Pons (tissue), 1 donor: ENCODE results near the gene ANKS1A.
"Not testable (repeated sequence)": the region's sequence is repeated elsewhere in the genome, so short reads cannot be mapped to it uniquely, and the experiment has no call there.

Experiments
- DNase-seq: peaks from one replicate; pipeline ENCODE4 v3.0.0-alpha.2; 2016; ENCODE audit warnings: low spot score

Gene ANKS1A

GRCh38 chr6:34961082-34961481, 72.0 kb downstream of the ANKS1A start:
- peak; percentile 32 for DNase-seq

- DNase-seq: peak; percentile 25
These were observed 72.5 kb downstream of the ANKS1A start for GRCh38 chr6:34961574-34961973.

- DNase-seq: no peak
These were observed 75.5 kb downstream of the ANKS1A start for GRCh38 chr6:34964564-34964963.

- DNase-seq: no peak
These were observed 78.4 kb downstream of the ANKS1A start for GRCh38 chr6:34967461-34967860.

GRCh38 chr6:34969662-34970265, 80.7 kb downstream of the ANKS1A start:
- no peak for DNase-seq

GRCh38 chr6:34970488-34970887, 81.4 kb downstream of the ANKS1A start:
- no peak for DNase-seq

DNA sequence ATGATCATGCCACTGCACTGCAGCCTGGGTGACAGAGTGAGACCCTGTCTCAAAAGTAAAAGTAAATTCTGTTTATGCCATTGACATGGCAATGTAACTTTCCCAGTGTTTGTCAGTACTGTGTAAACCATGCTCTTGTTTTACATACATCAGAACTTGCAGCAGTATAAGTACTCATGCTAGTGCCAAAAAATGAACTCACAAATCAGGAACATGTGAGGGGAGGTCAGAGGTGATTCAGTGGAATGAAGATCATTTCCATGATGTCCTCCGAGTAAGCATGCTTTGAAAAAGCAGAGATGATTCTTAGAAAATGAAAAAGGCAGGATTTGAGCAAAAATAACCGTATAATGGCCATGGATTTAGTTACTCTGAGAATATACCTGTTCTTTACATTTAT, 81.9 kb downstream of the ANKS1A start:
- no peak for DNase-seq

- no peak for DNase-seq
These were observed 84.6 kb downstream of the ANKS1A start for GRCh38 chr6:34973547-34974248.

GRCh38 chr6:34974249-34974642, 85.2 kb downstream of the ANKS1A start:
- DNase-seq: no peak

DNA sequence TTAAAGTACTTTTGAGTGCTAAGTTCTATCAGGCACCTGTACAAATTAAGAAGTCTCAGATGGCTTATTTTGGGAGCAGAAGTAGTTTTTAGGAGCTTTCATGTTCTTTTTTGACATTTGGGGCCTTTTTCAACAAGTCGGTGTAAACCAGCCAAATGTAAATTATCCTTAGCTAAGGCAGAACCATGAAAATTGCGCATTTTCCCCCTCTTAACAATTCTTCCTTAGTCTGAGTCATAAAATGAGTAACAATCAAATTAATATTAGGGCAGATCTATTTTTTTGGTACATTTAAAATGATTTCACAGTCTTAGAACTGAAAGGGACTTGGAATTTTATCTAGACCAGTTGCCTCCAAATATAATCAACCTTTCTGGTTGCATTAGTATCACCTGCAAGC, 87.2 kb downstream of the ANKS1A start:
- no peak for DNase-seq

GRCh38 chr6:34979218-34979617, 90.2 kb downstream of the ANKS1A start:
- DNase-seq: no peak

DNA sequence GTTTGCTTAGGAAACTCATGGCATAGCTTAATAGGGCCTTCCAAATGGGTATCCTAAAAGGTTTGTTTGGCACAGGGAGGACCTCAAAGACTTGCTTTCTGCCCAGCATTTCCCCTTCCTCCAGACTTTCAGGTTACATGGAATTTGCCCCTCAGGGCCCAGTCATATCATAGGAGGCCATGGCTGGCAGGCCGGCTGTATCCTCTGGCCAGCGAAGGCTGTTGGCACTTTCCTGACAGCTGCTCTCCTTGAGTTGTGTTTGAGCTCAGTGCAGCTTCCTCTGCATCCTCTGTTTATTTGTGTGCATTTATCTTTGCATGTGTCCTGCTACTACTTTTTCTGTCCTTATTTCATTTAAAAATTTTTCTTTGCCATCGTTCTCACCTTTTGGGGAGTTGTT, 90.9 kb downstream of the ANKS1A start:
- no peak for DNase-seq

DNA sequence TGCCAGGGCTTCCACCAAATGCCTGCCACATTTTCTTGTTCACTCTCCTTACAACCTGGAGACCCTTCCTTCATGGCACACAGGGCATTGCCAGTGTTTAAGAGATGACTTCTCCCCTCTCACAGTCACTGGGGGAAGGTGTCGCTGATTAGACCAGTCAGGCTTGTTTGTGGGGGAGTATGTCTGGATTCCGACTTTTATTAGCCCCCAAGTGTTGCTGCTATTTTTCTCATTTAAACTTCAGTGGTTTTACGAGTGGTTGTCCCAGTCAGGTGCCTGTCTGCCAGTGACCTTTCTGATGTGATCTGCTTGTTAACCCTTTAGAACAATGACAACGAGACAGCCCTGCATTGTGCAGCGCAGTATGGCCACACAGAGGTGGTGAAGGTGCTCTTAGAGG, 92.3 kb downstream of the ANKS1A start:
- DNase-seq: no peak

- DNase-seq: no peak
These were observed 92.9 kb downstream of the ANKS1A start for GRCh38 chr6:34981951-34982350.

- peak; percentile 88 for DNase-seq
These were observed 93.4 kb downstream of the ANKS1A start for GRCh38 chr6:34982424-34982852.

- DNase-seq: no peak
These were observed 95.4 kb downstream of the ANKS1A start for GRCh38 chr6:34984416-34984815.

GRCh38 chr6:34985236-34985635, 96.2 kb downstream of the ANKS1A start:
- DNase-seq: no peak

GRCh38 chr6:34986845-34987246, 97.8 kb downstream of the ANKS1A start:
- peak; percentile 93 for DNase-seq

- no peak for DNase-seq
These were observed 98.5 kb downstream of the ANKS1A start for GRCh38 chr6:34987506-34987905.

GRCh38 chr6:34990971-34991560, 102.0 kb downstream of the ANKS1A start:
- no peak for DNase-seq

GRCh38 chr6:34992376-34992775, 103.3 kb downstream of the ANKS1A start:
- no peak for DNase-seq

DNA sequence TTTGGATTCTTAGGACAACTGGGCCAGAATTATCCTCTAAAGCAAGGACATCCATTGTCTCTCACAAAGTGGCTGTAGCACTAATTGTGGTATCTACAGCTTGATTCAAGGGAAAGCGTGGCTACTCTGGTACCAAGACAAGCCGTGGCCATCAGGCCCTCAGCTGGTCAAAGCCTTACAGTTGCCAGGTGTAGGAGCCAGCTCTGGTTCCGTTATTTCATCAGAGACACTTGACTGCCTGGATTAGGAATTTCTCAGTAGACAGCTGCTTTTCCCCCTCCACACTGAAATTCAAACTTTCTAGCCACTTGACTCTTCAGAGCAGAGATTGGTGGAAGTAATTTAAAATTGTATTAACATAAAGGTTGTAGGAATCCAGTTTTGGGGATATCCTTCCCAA, 104.2 kb downstream of the ANKS1A start:
- no peak for DNase-seq

GRCh38 chr6:34994693-34995092, 105.6 kb downstream of the ANKS1A start:
- DNase-seq: no peak

DNA sequence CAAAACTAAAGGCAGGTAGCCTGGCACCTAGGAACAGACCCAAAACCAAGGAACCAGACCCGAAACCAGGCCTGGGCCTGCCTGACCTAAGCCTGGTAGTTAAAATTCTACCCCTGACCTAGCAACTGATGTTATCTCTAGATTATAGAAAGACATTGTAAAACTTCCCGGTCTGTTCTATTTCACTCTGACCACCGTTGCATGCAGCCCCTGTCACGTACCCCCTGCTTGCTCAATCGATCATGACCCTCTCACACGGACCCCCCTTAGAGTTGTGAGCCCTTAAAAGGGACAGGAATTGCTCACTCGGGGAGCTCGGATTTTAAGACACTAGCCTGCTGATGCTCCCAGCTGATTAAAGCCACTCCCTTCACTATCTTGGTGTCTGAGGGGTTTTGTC, 109.4 kb downstream of the ANKS1A start:
- not testable (repeated sequence) for DNase-seq
